Adipocyte (in vitro differentiated cells): ENCODE data around the gene SPATA24.
"Not testable (repeated sequence)": the region's sequence is repeated elsewhere in the genome, so short reads cannot be mapped to it uniquely, and the experiment has no call there.

ENCODE experiments used
- DNase-seq: peaks from one replicate; pipeline ENCODE4 v3.0.0-alpha.2; 2015; ENCODE audit warnings: low read depth
- H3K27me3 ChIP-seq: replicated peaks from 2 replicates; pipeline ENCODE4 v1.7.0; 2013; ENCODE audit warnings: mild to moderate bottlenecking, low read length, moderate library complexity; ENCODE audit not compliant: control insufficient read depth, insufficient read depth
- H3K36me3 ChIP-seq: 2 replicates; pipeline ENCODE4 v1.7.0; 2013; ENCODE audit warnings: low read length, mild to moderate bottlenecking, moderate library complexity; ENCODE audit not compliant: control insufficient read depth, insufficient read depth, severe bottlenecking
- H3K4me1 ChIP-seq: 2 replicates; pipeline ENCODE4 v1.7.0; 2013; ENCODE audit warnings: mild to moderate bottlenecking, low read length, moderate library complexity; ENCODE audit not compliant: control insufficient read depth, insufficient read depth
- H3K4me3 ChIP-seq: 2 replicates; pipeline ENCODE4 v1.7.0; 2013; ENCODE audit warnings: mild to moderate bottlenecking, low read length, moderate library complexity
- H3K9ac ChIP-seq: 2 replicates; pipeline ENCODE4 v1.7.0; 2013; ENCODE audit warnings: mild to moderate bottlenecking, low read length, moderate library complexity
- H3K9me3 ChIP-seq: 2 replicates; pipeline ENCODE4 v1.7.0; 2013; ENCODE audit warnings: mild to moderate bottlenecking, low read length, moderate library complexity; ENCODE audit not compliant: control insufficient read depth

The SPATA24 gene

DNA sequence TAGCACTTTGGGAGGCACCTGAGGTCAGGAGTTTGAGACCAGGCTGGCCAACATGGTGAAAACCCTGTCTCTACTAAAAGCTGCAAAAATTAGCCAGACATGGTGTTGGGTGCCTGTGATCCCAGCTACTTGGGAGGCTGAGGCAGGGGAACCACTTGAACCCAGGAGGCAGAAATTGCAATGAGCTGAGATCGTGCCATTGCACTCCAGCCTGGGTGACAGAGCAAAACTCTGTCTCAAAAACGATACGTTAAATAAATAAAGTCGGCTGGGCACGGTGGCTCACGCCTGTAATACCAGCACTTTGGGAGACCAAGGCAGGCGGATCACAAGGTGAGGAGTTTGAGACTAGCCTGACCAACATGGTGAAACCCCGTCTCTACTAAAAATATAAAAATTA lies 48.0 kb downstream of the SPATA24 start:
- Histone ChIP-seq H3K4me1 (peaks cover 13% of the 10 kb centered on the region), H3K36me3 (peaks cover 18% of the 10 kb centered on the region)
- not testable (repeated sequence) for H3K4me3 ChIP-seq, H3K9ac ChIP-seq, DNase-seq, H3K27me3 ChIP-seq, H3K9me3 ChIP-seq

DNA sequence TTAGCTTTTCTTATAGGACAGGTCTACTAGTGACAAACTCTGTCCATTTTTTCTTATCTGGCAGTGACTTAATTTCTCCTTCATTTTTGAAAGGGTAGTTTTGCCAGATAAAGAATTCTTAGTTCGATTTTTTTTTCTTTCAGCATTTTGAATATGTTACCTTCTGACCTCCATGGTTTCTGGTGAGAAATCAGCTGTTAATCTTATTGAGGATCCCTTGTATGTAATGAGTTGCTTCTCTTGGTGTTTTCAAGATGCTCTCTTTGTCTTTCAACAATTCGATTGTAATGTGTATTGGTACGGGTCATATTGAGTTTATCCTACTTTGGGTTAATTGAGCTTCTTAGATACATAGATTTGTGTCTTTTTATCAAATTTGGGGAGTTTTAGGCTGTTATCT lies 49.7 kb downstream of the SPATA24 start:
- Histone ChIP-seq H3K27me3 (no peaks in the 10 kb centered on the region), H3K9me3 (peaks cover 3% of the 10 kb centered on the region), H3K4me3 (no peak overlapping the region), H3K36me3 (peaks cover 18% of the 10 kb centered on the region), H3K4me1 (peaks cover 8% of the 10 kb centered on the region), H3K9ac (no peak overlapping the region)
- no peak for DNase-seq

GRCh38 chr5:139347863-139348262 lies 56.0 kb downstream of the SPATA24 start:
- H3K36me3 ChIP-seq, H3K27me3 ChIP-seq, H3K4me3 ChIP-seq, H3K9me3 ChIP-seq, DNase-seq, H3K9ac ChIP-seq: not testable (repeated sequence)
- H3K4me1 ChIP-seq: peaks cover 21% of the 10 kb centered on the region
